GM21576 (cell line): ENCODE measurements around the gene HARS1.
"Not testable (repeated sequence)": the region's sequence is repeated elsewhere in the genome, so short reads cannot be mapped to it uniquely, and the experiment has no call there.

ENCODE experiments used
- ATAC-seq: cut with Tn5 transposase; IDR thresholded peaks from one replicate; pipeline ENCODE4 v1.9.1; 2021; ENCODE audit warnings: mild to moderate bottlenecking, moderate library complexity; ENCODE audit not compliant: unreplicated experiment

Gene HARS1

DNA sequence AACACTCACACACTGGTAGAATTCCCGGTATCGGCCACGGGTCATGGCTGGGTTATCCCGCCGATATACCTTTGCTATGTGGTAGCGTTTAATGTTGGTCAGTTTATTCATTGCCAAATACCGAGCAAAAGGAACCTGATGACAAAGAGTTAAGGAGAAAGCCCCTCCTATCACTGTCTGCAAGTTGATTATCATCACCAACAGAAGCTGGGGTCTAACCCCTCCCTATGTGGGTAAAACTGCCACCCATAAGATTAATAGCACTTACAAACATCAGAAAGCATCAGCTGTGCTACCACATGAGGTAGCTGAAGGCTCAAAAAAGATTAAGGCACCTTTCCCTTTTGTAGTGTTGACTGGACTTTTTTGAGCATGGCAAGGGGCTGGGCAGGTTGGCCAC lies 12.2 kb downstream of the HARS1 start:
- no peak for ATAC-seq

DNA sequence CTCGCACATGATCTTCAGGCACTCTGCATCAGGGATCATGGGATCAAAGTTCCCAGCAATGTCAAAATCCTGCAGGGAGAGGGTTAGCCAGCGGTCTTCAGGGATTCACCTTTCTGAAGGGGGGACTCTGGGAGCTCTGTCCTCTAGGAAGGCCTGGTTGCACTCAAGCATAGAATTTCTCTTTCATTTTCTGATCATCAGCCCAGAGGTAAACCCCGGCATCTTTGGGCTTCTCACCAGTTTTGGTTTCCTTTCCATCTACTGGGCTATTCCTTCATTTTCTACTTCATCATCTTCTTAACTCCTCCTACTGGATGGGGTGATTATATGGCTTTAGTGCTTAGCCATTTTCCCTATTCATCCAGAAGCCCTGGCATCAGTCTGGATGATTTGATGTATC lies 13.2 kb downstream of the HARS1 start:
- ATAC-seq = peak; percentile 57

DNA sequence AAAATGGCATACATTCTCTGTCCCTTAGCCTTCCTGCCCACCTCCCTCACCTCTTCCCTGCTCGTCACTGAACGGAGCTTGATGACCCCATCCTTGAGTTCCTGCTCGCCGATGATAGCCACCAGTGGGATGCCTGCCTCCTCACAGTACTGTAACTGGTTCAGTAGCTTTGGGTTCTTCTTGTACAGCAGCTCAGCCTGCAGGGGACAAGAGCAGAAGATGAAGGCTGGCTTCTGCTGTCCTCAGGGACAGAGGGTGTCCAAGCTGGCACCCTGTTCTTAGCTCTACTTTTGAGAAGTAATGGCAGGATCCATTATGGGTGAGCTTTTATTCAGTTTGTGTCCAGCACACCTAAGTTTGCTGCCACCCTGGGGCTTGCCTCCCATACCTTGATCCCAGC lies 16.5 kb downstream of the HARS1 start:
- ATAC-seq = no peak

DNA sequence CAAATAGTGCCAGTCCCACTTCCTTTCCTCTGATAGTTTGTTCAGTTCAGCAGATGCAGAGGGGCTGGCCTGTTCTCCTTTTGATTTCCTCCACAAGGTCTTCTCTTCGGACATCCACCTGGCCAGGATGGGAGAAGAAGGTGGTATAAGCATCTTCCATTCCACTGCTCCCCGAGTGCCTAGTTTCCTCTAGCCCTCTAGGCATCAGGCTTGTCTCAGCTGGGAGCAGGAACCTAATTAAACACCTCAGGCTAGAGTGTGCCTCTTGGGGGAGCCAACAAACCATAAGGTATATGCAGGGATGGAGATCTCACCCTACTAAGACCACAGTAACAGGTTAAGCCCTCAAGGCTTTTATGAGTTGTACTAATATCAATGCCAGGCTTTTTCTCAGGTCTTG lies 17.0 kb downstream of the HARS1 start:
- no peak for ATAC-seq

DNA sequence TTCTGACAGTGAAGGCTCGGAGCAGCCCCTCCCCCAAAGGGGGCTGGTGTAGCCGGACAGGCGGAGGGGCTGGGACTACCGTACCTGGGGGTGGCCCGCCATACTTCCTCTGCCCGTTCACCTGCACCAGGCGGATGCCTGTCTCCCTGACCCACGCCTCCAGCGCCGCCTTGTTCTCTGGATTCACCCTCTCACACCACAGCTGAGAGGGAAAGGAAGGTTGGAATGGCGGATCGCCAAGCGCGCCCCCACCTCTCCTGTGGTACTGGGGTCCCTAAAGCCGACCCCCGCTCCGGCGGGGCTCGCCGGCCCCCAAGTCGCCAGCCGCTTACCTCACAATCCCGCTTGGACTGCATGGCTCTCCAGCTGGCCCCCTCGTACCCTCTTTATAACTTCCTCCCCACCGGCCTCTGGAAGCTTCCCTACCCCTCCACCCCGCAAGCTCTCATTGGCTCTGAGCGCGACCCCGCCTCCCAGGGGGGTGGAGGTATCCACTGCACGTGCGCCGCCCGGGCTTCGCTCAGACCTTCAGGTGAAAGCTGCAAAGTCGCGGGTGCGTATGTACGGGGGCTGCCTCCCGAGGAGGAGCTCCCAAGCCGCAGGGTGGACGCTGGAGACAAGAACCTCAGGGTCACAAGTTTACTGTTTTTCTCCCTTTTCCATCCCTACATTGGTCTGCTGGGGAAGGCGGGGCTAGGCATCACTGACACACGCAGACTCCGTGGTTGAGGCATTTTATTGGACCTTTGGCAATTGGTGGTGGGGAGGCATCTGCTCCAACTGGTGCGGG lies 17.8 kb downstream of the HARS1 start, which contains the start of gene DND1:
Gene DND1, minus strand, starts transcription at position 390 of the 790 bp plus-strand sequence. Its CDS starts 34 bp downstream, at position 356.
- no peak for ATAC-seq

DNA sequence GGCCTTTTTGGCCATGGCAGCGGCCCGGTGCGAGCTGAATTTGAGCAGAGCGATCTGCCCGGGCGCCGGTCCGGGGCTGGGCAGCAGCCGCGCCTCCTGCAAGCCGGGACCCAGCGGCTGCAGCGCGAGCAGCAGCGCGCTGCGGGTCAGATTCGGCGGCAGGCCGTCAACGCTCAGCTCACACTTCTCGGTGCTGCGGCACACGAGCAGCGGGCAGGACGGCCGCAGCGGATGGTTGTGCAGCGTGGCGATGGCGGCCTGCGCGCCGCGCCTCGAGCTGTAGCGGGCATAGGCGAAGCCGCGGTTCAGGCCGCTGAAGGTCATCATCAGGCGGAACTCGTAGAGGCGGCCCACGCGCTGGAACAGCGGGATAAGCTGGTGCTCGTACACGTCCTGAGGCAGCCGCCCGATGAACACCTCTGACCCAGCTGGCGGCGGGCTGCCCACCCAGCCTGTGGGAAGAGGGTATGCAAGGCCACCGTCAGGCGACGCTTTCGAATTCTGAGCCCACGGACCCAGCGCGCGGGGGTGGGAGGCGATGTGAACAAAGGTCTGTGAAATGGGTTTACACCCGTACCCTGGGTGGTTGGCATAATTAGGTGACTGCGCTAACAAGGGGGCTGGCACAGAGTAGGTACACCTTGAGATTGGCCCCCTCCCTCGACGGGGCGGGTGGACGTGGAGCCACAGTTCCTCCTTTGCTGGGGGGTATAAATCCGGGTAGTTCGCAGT lies 18.5 kb downstream of the HARS1 start:
- no peak for ATAC-seq

DNA sequence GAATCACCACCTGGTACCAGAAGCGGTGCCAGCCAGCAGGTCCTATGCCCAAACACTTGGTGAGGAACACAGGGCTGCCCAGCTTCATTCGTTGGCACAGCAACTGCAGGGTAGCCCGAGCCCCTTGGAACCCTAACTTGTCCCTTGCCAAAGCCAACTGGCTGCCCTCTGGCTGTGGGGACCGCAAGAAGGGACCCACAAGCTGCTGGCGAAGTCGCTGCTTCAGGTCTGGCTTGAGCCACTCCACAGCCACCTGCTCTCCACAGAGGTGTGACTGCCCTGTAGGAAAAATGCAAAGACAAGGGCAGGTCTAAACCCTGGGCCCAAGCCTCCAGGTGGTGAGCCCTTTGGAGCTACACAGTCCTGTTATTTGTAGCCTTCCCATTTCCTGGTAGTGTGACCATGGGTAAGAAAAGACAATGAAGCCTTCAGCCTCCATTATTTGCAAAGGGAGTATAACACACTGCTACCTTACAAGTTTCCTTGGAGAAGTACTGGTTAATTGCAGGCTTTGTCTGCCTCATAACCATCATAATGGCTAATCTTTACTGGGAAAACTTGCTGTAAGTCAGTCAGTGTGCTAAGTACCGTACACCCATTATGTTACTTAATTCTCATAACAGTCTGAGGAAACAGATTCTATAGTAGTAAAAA lies 19.6 kb downstream of the HARS1 start:
- no peak for ATAC-seq

DNA sequence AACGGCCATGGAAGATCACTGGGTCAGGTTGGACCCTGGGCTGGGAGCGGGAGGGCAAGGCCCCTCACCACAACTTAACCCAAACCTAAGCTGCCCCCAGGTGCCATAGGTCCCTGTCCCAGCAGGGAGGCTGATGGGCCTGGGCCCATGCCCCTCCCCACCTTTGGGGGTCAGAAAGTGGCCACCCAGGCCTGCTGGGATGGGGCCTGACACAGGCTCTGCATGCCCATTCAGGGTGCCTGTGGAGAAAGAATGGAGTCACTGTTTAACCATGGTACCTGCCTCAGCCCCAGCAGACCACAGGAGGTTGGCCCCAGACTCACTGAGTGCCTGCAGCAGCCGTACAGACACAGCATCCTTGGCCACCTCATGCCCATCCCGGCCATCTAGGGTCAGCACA lies 20.1 kb downstream of the HARS1 start:
- not testable (repeated sequence) for ATAC-seq

DNA sequence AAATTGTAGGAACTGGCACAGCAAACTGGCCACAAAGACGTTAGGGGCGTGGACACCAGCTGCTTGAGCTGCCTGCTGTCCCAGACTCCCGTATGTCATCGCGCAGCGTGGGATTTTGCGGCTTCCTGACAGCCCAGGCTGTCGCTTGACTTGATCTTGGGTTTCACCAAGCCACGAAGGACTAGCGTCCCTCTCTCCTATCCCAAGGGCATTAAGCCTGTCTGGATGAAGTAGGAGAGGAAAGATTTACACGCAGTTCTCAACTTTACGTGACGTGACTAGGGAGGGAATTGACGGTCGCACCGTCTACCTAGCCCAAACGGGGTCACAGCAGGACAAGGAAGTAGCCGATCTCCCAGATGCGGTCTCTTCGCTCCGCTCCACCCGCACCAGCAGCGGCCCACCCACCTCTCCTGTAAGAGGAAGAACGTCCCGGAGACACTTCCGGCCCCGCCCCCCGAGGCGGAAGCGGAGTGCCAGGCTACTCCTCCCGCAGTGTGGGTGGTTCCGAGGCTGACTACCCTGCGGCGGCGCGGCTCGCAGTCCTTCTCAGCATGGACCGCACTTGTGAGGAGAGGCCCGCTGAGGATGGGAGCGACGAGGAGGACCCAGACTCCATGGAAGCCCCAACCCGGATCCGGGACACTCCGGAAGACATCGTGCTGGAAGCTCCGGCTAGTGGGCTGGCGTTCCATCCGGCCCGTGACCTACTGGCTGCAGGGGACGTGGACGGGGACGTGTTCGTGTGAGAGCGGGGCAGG lies 26.6 kb downstream of the HARS1 start, which contains the start of gene WDR55:
Gene WDR55, plus strand, starts transcription at position 546 of the 761 bp plus-strand sequence. Its CDS starts 9 bp downstream, at position 555.
- ATAC-seq = peak; percentile 97

DNA sequence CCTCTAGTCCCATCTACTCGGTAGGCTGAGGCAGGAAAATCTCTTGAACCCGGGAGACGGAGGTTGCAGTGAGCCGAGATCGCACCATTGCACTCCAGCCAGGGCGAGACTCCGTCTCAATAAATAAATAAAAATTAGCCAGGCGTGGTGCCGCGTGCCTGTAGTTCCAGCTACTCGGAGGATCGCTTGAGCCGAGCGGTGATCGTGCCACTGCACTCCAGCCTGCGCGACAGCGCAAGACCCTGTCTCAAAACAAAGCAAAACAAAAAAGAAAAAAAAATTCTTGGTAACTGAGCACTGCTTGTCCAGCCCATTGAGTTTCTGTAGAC lies 27.2 kb downstream of the HARS1 start:
- no peak for ATAC-seq

DNA sequence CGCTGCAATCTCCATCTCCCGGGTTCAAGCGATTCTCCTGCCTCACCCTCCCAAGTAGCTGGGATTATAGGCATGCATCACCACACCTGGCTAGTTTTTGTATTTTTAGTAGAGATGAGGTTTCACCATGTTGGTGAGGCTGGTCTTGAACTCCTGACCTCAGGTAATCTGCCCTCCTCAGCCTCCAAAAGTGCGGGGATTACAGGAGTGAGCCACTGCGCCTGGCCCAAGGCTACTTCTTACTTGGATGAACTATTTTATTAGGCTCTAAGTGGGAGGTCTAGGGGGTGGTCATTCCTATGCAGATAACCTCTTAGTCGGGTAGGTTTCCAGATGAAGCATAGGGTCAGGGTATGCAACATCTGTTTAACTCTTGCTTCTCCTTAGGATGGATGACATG lies 30.8 kb downstream of the HARS1 start:
- not testable (repeated sequence) for ATAC-seq

DNA sequence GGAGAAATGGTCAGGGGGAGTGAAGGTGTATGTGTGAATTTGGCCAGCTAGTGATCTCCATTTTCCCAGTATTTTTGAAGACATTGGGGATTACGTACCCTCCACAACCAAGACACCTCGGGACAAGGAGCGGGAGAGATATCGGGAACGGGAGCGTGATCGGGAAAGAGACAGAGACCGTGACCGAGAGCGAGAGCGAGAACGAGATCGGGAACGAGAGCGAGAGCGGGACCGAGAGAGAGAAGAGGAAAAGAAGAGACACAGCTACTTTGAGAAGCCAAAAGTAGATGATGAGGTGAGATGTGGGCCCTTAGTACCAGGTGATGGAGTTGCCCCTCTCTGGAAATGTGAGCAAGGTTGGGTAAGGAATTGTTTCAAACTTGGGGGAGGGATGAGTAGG lies 32.3 kb downstream of the HARS1 start:
- ATAC-seq = no peak

DNA sequence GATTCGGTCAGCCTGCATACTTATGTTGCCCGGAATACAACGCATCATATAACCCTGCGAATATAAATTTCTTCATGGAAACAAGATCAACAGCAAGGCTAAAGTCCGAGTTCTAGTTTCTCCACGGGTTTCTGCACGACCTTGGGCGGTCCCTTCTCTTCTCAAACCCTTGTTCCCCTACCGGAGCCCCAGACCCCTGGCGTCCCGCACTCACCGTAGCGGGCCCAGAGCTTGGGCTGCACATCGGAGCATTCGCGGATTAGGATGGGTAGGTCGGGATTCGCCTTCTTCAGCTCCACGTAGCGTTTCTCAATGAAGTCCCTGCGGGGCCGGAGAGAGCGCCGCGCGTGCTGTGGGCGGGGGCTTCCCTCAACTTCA lies 44.1 kb downstream of the HARS1 start:
- ATAC-seq = no peak

DNA sequence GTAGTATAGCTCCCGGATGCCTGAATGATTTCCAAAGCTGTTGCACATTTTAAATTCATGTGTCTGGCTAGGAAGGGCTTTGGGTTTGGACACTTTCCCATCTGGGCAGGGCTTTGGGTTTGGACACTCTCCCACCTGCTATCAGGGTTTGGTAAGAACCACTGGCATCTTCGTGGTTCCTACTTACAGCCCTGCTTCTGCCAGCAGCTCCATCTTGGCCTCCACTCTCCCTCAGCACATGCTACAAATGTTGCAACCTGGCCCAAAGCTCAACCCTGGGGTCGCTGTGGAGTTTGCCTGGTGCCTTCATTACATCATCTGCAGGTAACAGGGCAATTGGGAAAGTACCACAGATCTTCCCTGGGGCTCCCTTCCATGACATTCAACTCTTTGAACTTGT lies 48.5 kb downstream of the HARS1 start:
- no peak for ATAC-seq

DNA sequence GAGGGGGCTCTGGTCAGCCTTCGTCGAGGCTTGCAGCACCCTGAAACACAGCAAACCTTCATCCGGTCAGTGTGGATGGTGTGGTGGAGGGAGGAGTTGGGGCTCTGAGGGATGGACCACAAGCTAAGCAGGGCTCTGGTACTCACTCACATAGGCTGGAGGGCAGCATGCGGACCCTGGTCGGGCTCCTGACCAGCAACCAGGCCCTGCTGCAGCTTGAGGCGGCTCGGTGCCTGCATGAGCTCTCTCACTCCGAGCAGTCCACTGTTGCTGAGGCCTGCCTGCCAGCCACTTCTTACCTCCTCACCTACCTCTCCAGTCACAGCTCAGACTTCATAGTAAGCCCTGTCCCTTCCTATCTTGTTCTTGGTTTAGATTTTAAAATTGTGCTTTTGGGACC lies 49.5 kb downstream of the HARS1 start:
- no peak for ATAC-seq

DNA sequence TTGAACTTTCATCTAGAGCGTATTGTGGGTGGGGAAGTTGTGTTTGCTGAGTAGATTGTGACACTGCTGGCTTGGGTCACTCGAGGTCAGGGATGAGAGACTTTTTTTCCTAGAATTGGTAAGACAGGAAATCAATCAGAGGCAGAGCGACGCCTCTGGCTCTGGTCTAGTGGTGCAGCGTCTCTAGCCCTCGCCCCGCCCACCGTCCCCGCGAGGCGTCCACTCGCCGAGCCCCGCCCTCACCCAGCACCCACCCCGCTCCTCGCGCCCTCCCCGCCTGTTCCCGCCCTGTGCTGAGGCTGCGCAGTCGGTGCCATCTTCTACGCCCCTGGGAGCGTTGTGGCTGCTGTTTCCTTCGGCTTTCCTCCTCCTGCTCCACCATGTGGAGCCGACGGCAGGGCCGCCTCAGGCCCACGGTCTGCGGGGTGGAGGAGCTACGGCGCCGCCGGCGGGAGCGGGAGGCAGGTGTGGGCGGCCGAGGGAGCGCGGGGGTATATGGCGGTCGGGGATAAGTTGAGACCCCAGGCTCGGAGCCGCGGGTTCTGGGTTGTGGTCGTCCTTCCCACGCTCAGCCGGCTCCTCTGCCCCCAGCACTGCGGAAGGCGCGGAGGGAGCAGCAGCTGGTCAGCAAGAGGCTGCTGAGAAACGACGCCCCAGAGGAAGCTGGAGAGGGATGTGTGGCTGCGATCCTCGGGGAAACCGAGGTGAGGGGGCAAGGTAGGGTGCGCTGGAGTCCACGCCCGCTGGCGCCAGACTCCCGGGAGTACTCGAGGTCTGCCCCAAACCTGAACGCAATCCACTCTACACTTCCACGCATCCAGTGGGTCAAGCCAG lies 51.8 kb downstream of the HARS1 start, which contains the start of gene TMCO6:
Gene TMCO6, plus strand, starts transcription at position 304 of the 834 bp plus-strand sequence. Its CDS starts 77 bp downstream, at position 381.
- peak; percentile 89 for ATAC-seq

DNA sequence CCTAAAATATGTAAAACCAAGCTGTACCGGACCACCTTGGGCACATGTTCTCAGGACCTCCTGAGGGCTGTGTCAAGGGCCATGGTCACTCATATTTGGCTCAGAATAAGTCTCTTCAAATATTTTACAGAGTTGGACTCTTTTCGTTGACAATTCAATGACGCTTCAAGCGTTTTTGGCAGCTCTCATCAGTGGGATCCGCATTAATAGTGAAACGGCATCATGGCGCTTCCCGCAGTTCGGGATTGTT lies 52.3 kb downstream of the HARS1 start:
- ATAC-seq = not testable (repeated sequence)

DNA sequence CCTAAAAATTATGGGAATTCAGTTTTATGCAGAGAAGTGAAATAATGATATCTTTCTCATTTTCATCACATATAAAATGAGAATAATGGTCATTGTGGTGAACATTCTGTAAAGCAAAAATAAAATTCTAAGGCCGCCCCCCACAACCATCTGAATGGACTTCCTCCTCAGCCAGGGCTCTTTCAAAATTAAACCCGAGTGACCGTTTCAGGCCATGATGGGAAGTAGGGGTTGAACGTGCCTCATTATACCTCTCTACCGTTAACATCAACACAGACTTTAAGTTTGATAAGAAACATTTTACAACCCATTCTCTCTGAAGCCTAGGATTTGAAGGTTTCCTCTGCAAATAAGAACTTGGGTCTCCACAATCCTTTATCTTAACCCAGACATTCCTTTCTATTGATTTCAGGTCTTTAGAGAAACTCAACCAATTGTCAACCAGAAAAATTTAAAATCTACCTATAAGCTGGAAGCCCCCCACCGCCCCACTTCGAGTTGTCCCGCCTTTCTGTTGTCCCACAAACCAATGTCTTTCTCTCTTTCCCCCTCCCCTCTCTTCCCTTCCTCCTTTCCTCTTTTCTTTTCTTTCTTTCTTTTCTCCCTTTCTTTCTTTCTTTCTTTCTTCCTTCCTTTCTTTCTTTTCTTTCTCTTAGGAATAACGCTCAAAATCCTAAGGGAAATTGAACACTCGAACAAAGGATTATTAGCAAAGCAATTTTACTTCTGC lies 53.6 kb downstream of the HARS1 start:
- ATAC-seq = no peak
